K562 (cell line): ENCODE data around the gene RNF26. TPM values are rescaled to one million over a fixed set of nuclear protein-coding genes. Genes with fewer than 3 reads are reported as not detected.

ENCODE experiments used
- ASH1L ChIP-seq: fragments of 450-650 bp; IDR thresholded peaks from 2 replicates; pipeline ENCODE4 v1.6.1; 2018; ENCODE audit warnings: borderline replicate concordance, mild to moderate bottlenecking, low read depth; ENCODE audit not compliant: partially characterized antibody
- FOXA3 ChIP-seq, 2 experiments: fragments of 450-650 bp in 1 of 2; sonication (generic) in 1 of 2; formaldehyde crosslinking; IDR thresholded peaks in 1 of 2; conservative IDR thresholded peaks in 1 of 2; 2 replicates each; pipeline versions ENCODE4 v1.4.0 to v1.8.0; 2020 to 2022; ENCODE audit warnings: mild to moderate bottlenecking in 2 of 2, missing genetic modification reagents in 1 of 2
- FOXK2 ChIP-seq, 2 experiments: fragments of 450-650 bp; IDR thresholded peaks in 1 of 2; conservative IDR thresholded peaks in 1 of 2; 2 replicates each; pipeline ENCODE4 v1.6.1; 2016; ENCODE audit warnings: low read depth in 2 of 2, mild to moderate bottlenecking in 1 of 2
- MBD2 ChIP-seq: sonication (generic); IDR thresholded peaks from 2 replicates; pipeline ENCODE4 v1.6.1; 2016; ENCODE audit warnings: low read depth, borderline replicate concordance
- SNRNP70 ChIP-seq: fragments of 200-400 bp; formaldehyde crosslinking; optimal IDR thresholded peaks from 2 replicates; pipeline ENCODE3; 2017; ENCODE audit warnings: low read depth, low read length
- SP2 ChIP-seq: IDR thresholded peaks from 2 replicates; pipeline ENCODE4 v1.6.1; 2011; ENCODE audit warnings: mild to moderate bottlenecking, low read depth, low read length, moderate library complexity; ENCODE audit not compliant: poor library complexity, severe bottlenecking; ENCODE audit errors: extremely low read depth
- TAF1 ChIP-seq: IDR thresholded peaks from 2 replicates; pipeline ENCODE4 v1.6.1; 2011; ENCODE audit warnings: mild to moderate bottlenecking, low read length, moderate library complexity; ENCODE audit not compliant: insufficient read depth, control insufficient read depth, severe bottlenecking; ENCODE audit errors: extremely low read depth
- TBP ChIP-seq: optimal IDR thresholded peaks from 2 replicates; pipeline ENCODE3; 2011; ENCODE audit warnings: low read depth, low read length, improper control_type of control experiment
- ZBTB7A ChIP-seq: IDR thresholded peaks from 2 replicates; pipeline ENCODE4 v1.6.1; 2011; ENCODE audit warnings: low read depth, mild to moderate bottlenecking, low read length, moderate library complexity, borderline replicate concordance; ENCODE audit not compliant: control insufficient read depth
- polyA plus RNA-seq, 8 experiments: library from polyadenylated mRNA; depleted of rRNA in 4 of 8; stranded (reverse) in 5 of 8; unstranded in 3 of 8; fragments of >200 nt; fragmentation: Nextera tagmentation in 2 of 8; fragmentation: Illumina TruSeq in 1 of 8; extraction: Ambion mirVana in 2 of 8; extraction: Trizol in 1 of 8; gene quantifications; 2 replicates each; pipeline versions ENCODE4 v1.2.1 to v1.2.3, GENCODE V29; 2011 to 2014; ENCODE audit warnings: inconsistent platforms in 1 of 8, missing spikeins in 1 of 8
- total RNA-seq, 7 experiments: library from RNA; depleted of rRNA in 6 of 7; stranded (reverse); fragments of >200 nt in 6 of 7; fragmentation: Illumina TruSeq in 2 of 7; extraction: Trizol in 2 of 7; gene quantifications; 2 replicates each; pipeline versions ENCODE4 v1.2.1 to v1.2.3, GENCODE V29; 2011 to 2021; ENCODE audit warnings: low replicate concordance in 1 of 7
- TF ChIP-seq, protein P1 (sequence below): fragments of 450-650 bp; IDR thresholded peaks from 2 replicates; pipeline ENCODE4 v1.6.1; 2016; ENCODE audit warnings: low read depth
- TF ChIP-seq, protein P2 (sequence below): sonication (generic); formaldehyde crosslinking; IDR thresholded peaks from 2 replicates; pipeline ENCODE4 v1.8.1; 2023; ENCODE audit warnings: mild to moderate bottlenecking, missing genetic modification reagents
- TF ChIP-seq, protein P3 (sequence below): fragments of 450-650 bp; conservative IDR thresholded peaks from 2 replicates; pipeline ENCODE4 v1.6.1; 2016; ENCODE audit warnings: missing genetic modification characterization, low read depth, mild to moderate bottlenecking, missing compliant biosample characterization, moderate library complexity

The RNF26 gene
- total and polyA plus RNA-seq, 9 of the 15 experiments (the other 6 are each of a cell fraction or from before 2014, with no cell fraction given) = 5.3 to 53.6 (median 12.7) TPM

DNA sequence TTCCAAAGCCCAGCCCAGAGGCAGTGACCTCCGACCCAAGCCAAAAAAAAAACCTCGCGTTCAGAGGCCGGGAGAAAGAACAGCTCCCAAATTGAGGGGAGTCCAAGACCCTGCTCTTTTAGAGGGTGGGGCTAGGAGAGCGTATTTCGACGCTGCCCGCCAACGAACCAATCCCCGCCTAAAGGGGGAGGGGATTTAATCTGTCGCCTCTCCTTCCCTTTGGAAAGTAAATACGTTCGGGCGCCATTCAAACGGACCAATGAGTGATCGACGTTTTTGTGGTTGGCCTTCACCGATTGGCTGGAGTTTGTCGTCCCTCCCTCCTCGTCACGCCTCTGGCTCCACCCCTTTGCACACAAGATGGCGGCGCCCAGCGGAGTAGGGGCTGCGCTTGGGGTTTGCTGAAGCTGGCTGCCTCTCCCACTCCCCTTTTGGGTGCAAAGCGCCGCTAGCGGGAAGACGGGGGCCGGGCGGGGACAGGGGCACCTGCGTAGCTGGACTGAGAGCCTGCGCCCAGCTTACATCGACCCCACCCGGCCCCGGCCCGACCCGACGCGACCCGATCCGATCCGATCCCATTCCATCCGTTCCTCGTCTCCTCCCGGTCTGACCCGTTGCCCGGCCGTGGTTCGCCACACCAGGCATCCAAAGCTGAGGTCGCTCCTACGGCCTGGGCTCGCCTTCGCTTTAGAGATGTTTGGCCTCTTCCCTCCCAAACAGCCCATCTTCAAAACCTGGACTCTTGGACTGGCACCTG, at the start of gene RNF26 (continued):
- TF ChIP-seq, protein P1, sequence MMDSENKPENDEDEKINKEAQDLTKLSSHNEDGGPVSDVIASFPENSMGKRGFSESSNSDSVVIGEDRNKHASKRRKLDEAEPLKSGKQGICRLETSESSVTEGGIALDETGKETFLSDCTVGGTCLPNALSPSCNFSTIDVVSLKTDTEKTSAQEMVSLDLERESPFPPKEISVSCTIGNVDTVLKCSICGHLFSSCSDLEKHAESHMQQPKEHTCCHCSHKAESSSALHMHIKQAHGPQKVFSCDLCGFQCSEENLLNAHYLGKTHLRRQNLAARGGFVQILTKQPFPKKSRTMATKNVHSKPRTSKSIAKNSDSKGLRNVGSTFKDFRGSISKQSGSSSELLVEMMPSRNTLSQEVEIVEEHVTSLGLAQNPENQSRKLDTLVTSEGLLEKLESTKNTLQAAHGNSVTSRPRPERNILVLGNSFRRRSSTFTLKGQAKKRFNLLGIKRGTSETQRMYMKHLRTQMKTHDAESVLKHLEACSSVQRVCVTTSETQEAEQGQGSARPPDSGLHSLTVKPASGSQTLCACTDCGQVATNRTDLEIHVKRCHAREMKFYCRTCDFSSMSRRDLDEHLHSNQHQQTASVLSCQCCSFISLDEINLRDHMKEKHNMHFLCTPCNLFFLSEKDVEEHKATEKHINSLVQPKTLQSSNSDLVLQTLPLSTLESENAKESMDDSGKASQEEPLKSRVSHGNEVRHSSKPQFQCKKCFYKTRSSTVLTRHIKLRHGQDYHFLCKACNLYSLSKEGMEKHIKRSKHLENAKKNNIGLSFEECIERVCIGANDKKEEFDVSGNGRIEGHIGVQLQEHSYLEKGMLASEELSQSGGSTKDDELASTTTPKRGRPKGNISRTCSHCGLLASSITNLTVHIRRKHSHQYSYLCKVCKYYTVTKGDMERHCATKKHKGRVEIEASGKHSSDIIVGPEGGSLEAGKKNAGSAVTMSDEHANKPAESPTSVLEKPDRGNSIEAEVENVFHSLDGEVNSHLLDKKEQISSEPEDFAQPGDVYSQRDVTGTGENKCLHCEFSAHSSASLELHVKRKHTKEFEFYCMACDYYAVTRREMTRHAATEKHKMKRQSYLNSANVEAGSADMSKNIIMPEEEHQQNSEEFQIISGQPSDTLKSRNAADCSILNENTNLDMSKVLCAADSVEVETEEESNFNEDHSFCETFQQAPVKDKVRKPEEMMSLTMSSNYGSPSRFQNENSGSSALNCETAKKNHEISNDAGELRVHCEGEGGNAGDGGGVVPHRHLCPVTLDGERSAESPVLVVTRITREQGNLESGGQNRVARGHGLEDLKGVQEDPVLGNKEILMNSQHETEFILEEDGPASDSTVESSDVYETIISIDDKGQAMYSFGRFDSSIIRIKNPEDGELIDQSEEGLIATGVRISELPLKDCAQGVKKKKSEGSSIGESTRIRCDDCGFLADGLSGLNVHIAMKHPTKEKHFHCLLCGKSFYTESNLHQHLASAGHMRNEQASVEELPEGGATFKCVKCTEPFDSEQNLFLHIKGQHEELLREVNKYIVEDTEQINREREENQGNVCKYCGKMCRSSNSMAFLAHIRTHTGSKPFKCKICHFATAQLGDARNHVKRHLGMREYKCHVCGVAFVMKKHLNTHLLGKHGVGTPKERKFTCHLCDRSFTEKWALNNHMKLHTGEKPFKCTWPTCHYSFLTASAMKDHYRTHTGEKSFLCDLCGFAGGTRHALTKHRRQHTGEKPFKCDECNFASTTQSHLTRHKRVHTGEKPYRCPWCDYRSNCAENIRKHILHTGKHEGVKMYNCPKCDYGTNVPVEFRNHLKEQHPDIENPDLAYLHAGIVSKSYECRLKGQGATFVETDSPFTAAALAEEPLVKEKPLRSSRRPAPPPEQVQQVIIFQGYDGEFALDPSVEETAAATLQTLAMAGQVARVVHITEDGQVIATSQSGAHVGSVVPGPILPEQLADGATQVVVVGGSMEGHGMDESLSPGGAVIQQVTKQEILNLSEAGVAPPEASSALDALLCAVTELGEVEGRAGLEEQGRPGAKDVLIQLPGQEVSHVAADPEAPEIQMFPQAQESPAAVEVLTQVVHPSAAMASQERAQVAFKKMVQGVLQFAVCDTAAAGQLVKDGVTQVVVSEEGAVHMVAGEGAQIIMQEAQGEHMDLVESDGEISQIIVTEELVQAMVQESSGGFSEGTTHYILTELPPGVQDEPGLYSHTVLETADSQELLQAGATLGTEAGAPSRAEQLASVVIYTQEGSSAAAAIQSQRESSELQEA = 0 out of 2 replicates have a peak, but pooled peaks have one; percentile 18
- TF ChIP-seq TBP = peak; percentile 82
- TF ChIP-seq, protein P2, sequence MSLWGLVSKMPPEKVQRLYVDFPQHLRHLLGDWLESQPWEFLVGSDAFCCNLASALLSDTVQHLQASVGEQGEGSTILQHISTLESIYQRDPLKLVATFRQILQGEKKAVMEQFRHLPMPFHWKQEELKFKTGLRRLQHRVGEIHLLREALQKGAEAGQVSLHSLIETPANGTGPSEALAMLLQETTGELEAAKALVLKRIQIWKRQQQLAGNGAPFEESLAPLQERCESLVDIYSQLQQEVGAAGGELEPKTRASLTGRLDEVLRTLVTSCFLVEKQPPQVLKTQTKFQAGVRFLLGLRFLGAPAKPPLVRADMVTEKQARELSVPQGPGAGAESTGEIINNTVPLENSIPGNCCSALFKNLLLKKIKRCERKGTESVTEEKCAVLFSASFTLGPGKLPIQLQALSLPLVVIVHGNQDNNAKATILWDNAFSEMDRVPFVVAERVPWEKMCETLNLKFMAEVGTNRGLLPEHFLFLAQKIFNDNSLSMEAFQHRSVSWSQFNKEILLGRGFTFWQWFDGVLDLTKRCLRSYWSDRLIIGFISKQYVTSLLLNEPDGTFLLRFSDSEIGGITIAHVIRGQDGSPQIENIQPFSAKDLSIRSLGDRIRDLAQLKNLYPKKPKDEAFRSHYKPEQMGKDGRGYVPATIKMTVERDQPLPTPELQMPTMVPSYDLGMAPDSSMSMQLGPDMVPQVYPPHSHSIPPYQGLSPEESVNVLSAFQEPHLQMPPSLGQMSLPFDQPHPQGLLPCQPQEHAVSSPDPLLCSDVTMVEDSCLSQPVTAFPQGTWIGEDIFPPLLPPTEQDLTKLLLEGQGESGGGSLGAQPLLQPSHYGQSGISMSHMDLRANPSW (CRISPR knock-in tag) = 0 out of 2 replicates have a peak, but pooled peaks have one; percentile 30
- TF ChIP-seq TAF1 = peak; percentile 96
- peak; percentile 96 for TF ChIP-seq ZBTB7A
- peak; percentile 45 for TF ChIP-seq SP2
- TF ChIP-seq SNRNP70 = no peak
- peak; percentile 90 for TF ChIP-seq ASH1L
- TF ChIP-seq FOXK2 (conservative IDR thresholded peaks at IDR 0.05 in 1 of 2, IDR thresholded peaks at IDR 0.05 in 1 of 2; ENCODE audit: low read depth in 2 of 2) = peak; percentile 89 to 91
- peak; percentile 94 for TF ChIP-seq MBD2
- TF ChIP-seq, protein P3, sequence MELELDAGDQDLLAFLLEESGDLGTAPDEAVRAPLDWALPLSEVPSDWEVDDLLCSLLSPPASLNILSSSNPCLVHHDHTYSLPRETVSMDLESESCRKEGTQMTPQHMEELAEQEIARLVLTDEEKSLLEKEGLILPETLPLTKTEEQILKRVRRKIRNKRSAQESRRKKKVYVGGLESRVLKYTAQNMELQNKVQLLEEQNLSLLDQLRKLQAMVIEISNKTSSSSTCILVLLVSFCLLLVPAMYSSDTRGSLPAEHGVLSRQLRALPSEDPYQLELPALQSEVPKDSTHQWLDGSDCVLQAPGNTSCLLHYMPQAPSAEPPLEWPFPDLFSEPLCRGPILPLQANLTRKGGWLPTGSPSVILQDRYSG (tag) = no peak
- peak; percentile 83 to 89 for TF ChIP-seq FOXA3 (CRISPR knock-in tag; conservative IDR thresholded peaks at IDR 0.05 in 1 of 2, IDR thresholded peaks at IDR 0.05 in 1 of 2)
